ENCODE results near the gene HAGH. TPM values are rescaled to one million over a fixed set of nuclear protein-coding genes. Genes with fewer than 3 reads are reported as not detected.

Gene HAGH
- total RNA-seq, 2 experiments from 2014 or later, result 26.9 to 29.9 TPM

DNA sequence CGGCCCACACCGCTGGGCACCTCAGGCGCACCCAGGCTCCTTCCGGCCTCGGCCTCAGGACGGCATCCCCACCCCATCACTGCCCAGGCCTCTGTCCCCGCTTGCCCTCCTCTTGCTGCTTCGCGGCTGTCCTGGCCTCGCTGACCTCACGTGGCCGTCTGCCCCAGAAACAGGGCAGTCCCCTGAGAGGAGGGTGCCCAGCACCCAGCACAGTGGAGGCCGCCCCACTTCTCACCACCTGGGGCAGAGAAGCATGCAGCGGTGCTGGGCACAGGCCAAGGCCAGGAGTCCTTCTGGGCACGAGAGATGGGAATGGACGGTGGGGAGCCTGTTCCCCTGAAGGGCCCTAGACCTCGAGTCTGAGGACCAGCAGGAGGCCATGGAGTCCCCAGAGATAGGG, 8.9 kb downstream of the HAGH start:
- no peak overlapping the region for H3K27ac ChIP-seq (ENCODE audit: low read depth, low read length, poor library complexity, severe bottlenecking)

GRCh38 chr16:1817276-1817589, 9.4 kb downstream of the HAGH start:
- intact Hi-C loops (cut with micrococcal nuclease; ENCODE audit: unreplicated experiment), result no loop called here
- no peak overlapping the region for H2AFZ ChIP-seq (ENCODE audit: low read length)
- no peaks in the 10 kb centered on the region for H3K36me3 ChIP-seq (ENCODE audit: insufficient read depth, low read length)
- no peaks in the 10 kb centered on the region for H4K20me1 ChIP-seq (ENCODE audit: insufficient read depth, low read length)
- POLR2A ChIA-PET, result no interaction called here
- BruUV-seq (replicated peaks), result no TSS peak
- no peaks in the 10 kb centered on the region for H3K9me3 ChIP-seq (ENCODE audit: low read length)
- no peaks in the 10 kb centered on the region for H3K79me2 ChIP-seq (ENCODE audit: insufficient read depth, low read depth, low read length)
- no peaks in the 10 kb centered on the region for H3K9me2 ChIP-seq (ENCODE audit: insufficient read depth, low read length)
- H3K27ac ChIP-seq (ENCODE audit: low read depth, low read length, poor library complexity, severe bottlenecking), result no peak overlapping the region
- no peak for DNase-seq (ENCODE audit: low spot score)
- no peaks in the 10 kb centered on the region for H3K4me1 ChIP-seq (ENCODE audit: insufficient read depth, low read length, poor library complexity, severe bottlenecking)
- no peak for TF ChIP-seq EZH2phosphoT487 (IDR thresholded peaks at IDR 0.05; ENCODE audit: borderline replicate concordance, low read depth, low read length)
- TF ChIP-seq, protein P1, sequence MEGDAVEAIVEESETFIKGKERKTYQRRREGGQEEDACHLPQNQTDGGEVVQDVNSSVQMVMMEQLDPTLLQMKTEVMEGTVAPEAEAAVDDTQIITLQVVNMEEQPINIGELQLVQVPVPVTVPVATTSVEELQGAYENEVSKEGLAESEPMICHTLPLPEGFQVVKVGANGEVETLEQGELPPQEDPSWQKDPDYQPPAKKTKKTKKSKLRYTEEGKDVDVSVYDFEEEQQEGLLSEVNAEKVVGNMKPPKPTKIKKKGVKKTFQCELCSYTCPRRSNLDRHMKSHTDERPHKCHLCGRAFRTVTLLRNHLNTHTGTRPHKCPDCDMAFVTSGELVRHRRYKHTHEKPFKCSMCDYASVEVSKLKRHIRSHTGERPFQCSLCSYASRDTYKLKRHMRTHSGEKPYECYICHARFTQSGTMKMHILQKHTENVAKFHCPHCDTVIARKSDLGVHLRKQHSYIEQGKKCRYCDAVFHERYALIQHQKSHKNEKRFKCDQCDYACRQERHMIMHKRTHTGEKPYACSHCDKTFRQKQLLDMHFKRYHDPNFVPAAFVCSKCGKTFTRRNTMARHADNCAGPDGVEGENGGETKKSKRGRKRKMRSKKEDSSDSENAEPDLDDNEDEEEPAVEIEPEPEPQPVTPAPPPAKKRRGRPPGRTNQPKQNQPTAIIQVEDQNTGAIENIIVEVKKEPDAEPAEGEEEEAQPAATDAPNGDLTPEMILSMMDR (conservative IDR thresholded peaks at IDR 0.05; ENCODE audit: low read length), result no peak
- CTCF ChIA-PET (ENCODE audit: unreplicated experiment), result no interaction called here
- H3K4me2 ChIP-seq (ENCODE audit: low read length), result no peak overlapping the region
- no peak overlapping the region for H3K4me3 ChIP-seq (ENCODE audit: low read depth, low read length, poor library complexity, severe bottlenecking)

More for the DNA sequence above, 8.9 kb downstream of the HAGH start:
- no peak overlapping the region for H2AFZ ChIP-seq (ENCODE audit: low read length)
- intact Hi-C loops (cut with micrococcal nuclease; ENCODE audit: unreplicated experiment), result no loop called here
- H4K20me1 ChIP-seq (ENCODE audit: insufficient read depth, low read length), result no peaks in the 10 kb centered on the region
- DNase-seq (ENCODE audit: low spot score), result no peak
- no peaks in the 10 kb centered on the region for H3K9me3 ChIP-seq (ENCODE audit: low read length)
- no peak overlapping the region for H3K4me3 ChIP-seq (ENCODE audit: low read depth, low read length, poor library complexity, severe bottlenecking)
- no TSS peak for BruUV-seq (replicated peaks)
- ChIA-PET CTCF (ENCODE audit: unreplicated experiment) (no interaction called here), POLR2A (no interaction called here)
- no peaks in the 10 kb centered on the region for H3K9me2 ChIP-seq (ENCODE audit: insufficient read depth, low read length)
- TF ChIP-seq EZH2phosphoT487 (IDR thresholded peaks at IDR 0.05; ENCODE audit: borderline replicate concordance, low read depth, low read length), result no peak
- TF ChIP-seq, protein P1 (conservative IDR thresholded peaks at IDR 0.05; ENCODE audit: low read length), result no peak
- no peaks in the 10 kb centered on the region for H3K79me2 ChIP-seq (ENCODE audit: insufficient read depth, low read depth, low read length)
- no peak overlapping the region for H3K4me2 ChIP-seq (ENCODE audit: low read length)
- no peaks in the 10 kb centered on the region for H3K36me3 ChIP-seq (ENCODE audit: insufficient read depth, low read length)
- H3K4me1 ChIP-seq (ENCODE audit: insufficient read depth, low read length, poor library complexity, severe bottlenecking), result no peaks in the 10 kb centered on the region

DNA sequence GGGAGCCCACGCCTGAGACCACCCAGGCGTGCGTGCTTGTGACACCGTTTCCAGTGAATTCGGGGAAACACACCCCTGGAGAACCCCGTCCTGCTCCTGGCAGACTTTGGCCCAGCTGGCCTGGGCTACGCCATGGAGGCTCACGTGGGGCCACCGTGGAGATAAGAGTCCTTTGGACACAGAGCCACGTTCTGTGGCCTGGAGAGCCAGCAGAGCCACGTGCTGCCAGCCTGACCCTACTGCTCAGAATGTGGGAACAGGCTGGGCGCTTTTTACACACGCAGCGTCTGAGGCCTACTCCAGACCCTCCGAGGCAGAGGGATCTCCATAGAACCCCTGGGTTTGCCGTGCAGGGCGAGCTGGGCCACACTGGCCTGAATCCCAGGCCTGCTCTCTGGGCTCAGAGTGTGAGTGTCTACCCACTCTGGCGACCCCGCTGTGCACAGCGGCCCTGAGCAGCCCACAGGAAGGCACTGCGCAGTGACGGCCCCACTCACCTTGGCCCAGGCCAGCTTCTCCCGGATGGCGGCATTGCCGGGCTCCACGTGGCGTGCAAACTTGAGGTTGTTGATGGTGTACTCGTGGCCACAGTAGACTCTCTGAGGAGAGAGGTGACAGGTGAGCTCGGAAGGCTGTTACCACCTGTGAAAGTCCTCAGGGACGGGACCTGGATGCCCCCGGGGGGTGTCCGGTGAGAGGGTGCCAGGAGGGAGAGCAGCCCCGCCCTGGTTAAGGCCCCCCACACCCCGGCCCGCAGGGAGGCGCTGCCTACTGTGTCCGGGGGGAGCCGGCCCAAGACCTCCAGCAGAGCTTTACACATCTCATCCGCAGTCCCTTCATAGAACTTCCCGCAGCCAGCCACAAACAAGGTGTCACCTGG, 10.0 kb downstream of the HAGH start:
- Histone ChIP-seq H4K20me1 (ENCODE audit: insufficient read depth, low read length) (no peaks in the 10 kb centered on the region), H3K9me3 (ENCODE audit: low read length) (no peaks in the 10 kb centered on the region), H3K4me2 (ENCODE audit: low read length) (no peak overlapping the region), H2AFZ (ENCODE audit: low read length) (no peak overlapping the region), H3K4me3 (ENCODE audit: low read depth, low read length, poor library complexity, severe bottlenecking) (no peak overlapping the region), H3K4me1 (ENCODE audit: insufficient read depth, low read length, poor library complexity, severe bottlenecking) (no peaks in the 10 kb centered on the region), H3K36me3 (ENCODE audit: insufficient read depth, low read length) (no peaks in the 10 kb centered on the region), H3K79me2 (ENCODE audit: insufficient read depth, low read depth, low read length) (no peaks in the 10 kb centered on the region), H3K27ac (ENCODE audit: low read depth, low read length, poor library complexity, severe bottlenecking) (no peak overlapping the region), H3K9me2 (ENCODE audit: insufficient read depth, low read length) (no peaks in the 10 kb centered on the region)
- POLR2A ChIA-PET, result no interaction called here
- CTCF ChIA-PET (ENCODE audit: unreplicated experiment), result no interaction called here
- no peak for TF ChIP-seq EZH2phosphoT487 (IDR thresholded peaks at IDR 0.05; ENCODE audit: borderline replicate concordance, low read depth, low read length)
- TF ChIP-seq, protein P1 (conservative IDR thresholded peaks at IDR 0.05; ENCODE audit: low read length), result no peak
- intact Hi-C loops (cut with micrococcal nuclease; ENCODE audit: unreplicated experiment), result no loop called here
- DNase-seq (ENCODE audit: low spot score), result no peak
- no TSS peak for BruUV-seq (replicated peaks)

Measured in OCI-LY7 (cell line).